Dendritic cell treated with granulocyte-macrophage colony-stimulating factor and Interleukin-4, amounts not matched to agents 40 ng/mL and 50 ng/mL, for 4 days (primary cell): Measurements from ENCODE around the gene HOXC12.

Experiments used
- H3K27ac Mint-ChIP-seq: one replicate; pipeline ENCODE4 v1.8.0; 2022; ENCODE audit warnings: mild to moderate bottlenecking, mixed read lengths
- H3K27me3 Mint-ChIP-seq: one replicate; pipeline ENCODE4 v1.8.0; 2022; ENCODE audit warnings: mild to moderate bottlenecking, mixed read lengths
- H3K36me3 Mint-ChIP-seq: one replicate; pipeline ENCODE4 v1.8.0; 2022; ENCODE audit warnings: low read depth, mixed read lengths
- H3K4me1 Mint-ChIP-seq: one replicate; pipeline ENCODE4 v1.8.0; 2022; ENCODE audit warnings: low read depth, mixed read lengths
- H3K4me3 Mint-ChIP-seq: one replicate; pipeline ENCODE4 v1.8.0; 2022; ENCODE audit warnings: mild to moderate bottlenecking, moderate library complexity, mixed read lengths
- H3K9me3 Mint-ChIP-seq: one replicate; pipeline ENCODE4 v1.8.0; 2022; ENCODE audit warnings: mixed read lengths
- intact Hi-C: fragments of 100-400 bp; cut with micrococcal nuclease; formaldehyde crosslinking; loops from one replicate; pipeline ENCODE4 v1.15.0; 2022

The HOXC12 gene

DNA sequence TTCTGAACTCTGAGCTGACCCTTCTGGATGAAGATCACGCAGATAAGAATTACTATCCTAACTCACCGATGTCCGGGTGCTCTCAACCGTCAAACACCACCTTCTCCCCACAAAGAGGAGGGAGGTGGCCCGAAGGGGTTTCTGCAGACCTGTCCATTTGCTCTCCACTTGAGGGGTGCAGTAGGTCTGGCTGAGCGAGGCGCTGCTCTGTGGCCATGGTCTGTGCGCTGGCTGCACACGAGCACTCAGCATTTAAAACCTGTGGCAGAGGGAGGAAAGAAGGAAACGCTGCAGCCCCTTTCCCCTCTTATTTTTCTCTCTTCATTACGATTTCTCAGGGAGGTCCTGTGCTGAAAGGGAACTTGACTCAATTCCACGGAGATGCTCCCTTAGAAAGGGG, 17.6 kb upstream of the HOXC12 start:
- Mint-ChIP-seq H3K27ac (no peak overlapping the region), H3K27me3 (peaks cover 96% of the 10 kb centered on the region), H3K36me3 (no peaks in the 10 kb centered on the region), H3K4me3 (no peak overlapping the region), H3K9me3 (no peaks in the 10 kb centered on the region), H3K4me1 (no peaks in the 10 kb centered on the region)
- intact Hi-C loops = no loop called here

DNA sequence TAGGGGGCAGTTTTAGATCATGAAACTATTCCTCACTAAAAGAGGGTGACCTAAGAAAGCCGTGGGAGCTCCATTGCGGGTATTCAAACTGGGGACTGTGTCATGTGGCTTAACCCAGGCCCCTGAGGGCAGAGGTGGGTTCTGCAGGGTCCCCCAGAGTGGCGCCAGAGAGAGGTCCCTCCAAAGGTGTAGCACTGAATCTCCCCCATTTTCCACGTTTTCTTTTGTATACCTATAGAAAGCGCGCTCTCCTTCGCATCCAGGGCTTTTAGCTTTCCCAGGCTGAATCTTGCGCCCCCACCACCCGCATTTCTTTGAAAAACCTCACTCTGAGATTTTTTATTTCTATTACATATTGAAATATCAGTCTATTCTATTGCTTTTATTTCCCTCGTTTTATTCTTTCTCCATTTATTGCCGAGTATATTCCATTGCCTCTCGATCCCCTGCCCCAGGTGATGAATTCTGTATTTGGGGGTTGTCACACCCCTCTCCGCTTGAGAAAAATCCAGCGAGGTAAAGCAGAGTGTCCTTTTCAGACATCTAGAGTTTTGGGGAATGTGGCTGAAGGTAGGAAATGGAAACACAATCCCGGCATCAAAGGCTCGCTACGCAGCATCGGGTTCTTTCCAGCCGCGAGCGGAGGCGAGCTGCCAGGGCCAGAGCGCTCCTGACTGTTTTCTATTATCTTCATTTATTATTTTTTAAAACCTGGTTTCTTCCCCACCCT, 16.9 kb upstream of the HOXC12 start:
- Mint-ChIP-seq H3K4me1 (no peaks in the 10 kb centered on the region), H3K9me3 (no peaks in the 10 kb centered on the region), H3K4me3 (no peak overlapping the region), H3K36me3 (no peaks in the 10 kb centered on the region), H3K27me3 (peaks cover 96% of the 10 kb centered on the region), H3K27ac (no peak overlapping the region)
- intact Hi-C loops = no loop called here

DNA sequence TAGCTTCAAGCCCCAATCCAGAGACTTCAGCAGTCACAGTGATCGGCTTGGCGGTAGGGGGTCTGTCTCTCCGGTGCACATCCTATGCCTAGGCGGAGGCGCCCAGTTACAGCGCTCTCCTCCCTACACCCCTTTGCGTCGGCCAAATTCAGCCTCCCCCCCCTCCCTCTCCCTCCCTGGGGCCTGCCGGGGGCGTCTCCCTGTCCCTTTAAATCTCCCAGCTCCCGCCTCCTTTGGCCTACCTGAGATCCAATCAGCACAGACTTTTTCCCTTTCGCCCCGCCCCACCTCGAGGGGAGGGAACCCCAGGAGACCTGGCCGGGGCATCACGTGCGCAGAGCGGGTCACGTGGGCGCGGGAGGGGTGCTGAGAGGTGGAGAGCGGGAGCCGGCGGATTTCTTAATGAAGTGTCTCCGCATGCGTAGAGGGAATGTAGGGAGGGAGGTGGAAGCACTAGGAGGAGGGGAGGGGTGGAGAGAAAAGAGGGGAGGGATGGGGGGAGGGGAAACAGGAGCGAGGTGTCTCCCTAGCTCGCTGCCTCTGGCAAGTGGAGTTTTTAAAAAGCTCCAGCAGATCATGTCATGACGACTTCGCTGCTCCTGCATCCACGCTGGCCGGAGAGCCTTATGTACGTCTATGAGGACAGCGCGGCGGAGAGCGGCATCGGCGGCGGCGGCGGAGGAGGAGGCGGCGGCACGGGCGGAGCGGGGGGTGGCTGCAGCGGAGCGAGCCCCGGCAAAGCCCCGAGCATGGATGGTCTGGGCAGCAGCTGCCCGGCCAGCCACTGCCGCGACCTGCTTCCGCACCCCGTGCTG, 16.2 kb upstream of the HOXC12 start, which contains the start of gene HOXC13:
Gene HOXC13 (plus strand): TSS at position 506 of the 815 bp plus-strand sequence. CDS start 76 bp downstream, at position 582.
- Mint-ChIP-seq H3K27ac (no peak within 1 kb of the TSS), H3K27me3 (peaks cover 94% of the 10 kb centered on the region), H3K4me3 (no peak within 1 kb of the TSS), H3K4me1 (no peaks in the 10 kb centered on the region), H3K36me3 (no peaks in the 10 kb centered on the region), H3K9me3 (no peaks in the 10 kb centered on the region)
- intact Hi-C loops = no loop called here

GRCh38 chr12:53939141-53940108, 15.3 kb upstream of the HOXC12 start:
- Mint-ChIP-seq H3K4me1 (no peaks in the 10 kb centered on the region), H3K4me3 (no peak overlapping the region), H3K36me3 (no peaks in the 10 kb centered on the region), H3K9me3 (no peaks in the 10 kb centered on the region), H3K27me3 (peaks cover 94% of the 10 kb centered on the region), H3K27ac (no peak overlapping the region)
- intact Hi-C loops = no loop called here

DNA sequence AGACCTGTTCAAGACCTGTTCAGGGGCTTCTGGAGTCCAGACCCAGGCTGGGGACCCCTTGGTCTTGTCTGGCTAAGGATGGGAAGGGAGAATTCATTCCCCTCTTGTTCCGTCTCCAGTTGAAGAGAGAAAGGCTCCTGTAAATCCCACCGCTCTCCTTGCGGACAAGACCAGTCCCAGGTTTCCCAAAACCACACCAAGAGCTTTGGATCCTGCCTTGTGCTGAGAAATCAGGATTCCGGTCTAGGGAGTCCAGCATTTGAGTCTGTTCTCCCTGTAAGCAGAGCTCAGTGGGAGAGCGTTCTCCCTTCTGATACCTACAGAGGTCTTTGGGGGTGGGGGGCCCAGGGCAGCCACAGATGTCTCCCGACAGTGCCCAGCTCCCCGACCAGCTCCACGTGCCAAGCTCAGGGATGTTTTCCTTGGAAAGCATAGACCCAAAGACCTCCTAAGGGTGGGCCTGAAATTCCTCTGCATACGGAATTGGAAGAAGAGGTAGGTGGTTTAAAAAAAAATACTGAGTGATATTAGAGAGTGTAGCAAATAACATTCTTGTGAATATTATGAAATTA, 14.2 kb upstream of the HOXC12 start:
- no peak overlapping the region for H3K27ac Mint-ChIP-seq
- peaks cover 94% of the 10 kb centered on the region for H3K27me3 Mint-ChIP-seq
- intact Hi-C loops = no loop called here
- H3K36me3 Mint-ChIP-seq = no peaks in the 10 kb centered on the region
- H3K9me3 Mint-ChIP-seq = no peaks in the 10 kb centered on the region
- no peak overlapping the region for H3K4me3 Mint-ChIP-seq
- H3K4me1 Mint-ChIP-seq = no peaks in the 10 kb centered on the region

DNA sequence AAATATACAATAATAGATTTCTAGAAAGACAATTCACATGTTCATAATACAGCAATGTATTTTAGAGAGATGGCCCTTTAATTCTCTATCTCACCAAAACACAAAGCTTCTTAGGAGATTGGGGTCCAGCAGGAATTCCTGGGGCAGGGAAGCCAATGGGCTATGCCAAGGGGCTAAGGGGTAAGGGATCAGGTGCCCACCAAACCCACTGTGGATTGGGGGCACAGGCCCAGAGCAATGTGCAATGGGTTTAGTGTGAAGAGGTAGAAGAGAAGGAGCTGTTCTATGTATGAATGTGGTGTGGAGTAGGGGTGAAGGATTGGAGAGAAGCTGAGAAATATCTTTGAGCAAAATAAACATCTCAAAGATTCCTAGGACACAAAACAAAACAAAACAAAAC, 13.5 kb upstream of the HOXC12 start:
- H3K36me3 Mint-ChIP-seq = no peaks in the 10 kb centered on the region
- H3K9me3 Mint-ChIP-seq = no peaks in the 10 kb centered on the region
- intact Hi-C loops = no loop called here
- no peak overlapping the region for H3K27ac Mint-ChIP-seq
- H3K4me1 Mint-ChIP-seq = no peaks in the 10 kb centered on the region
- peaks cover 94% of the 10 kb centered on the region for H3K27me3 Mint-ChIP-seq
- H3K4me3 Mint-ChIP-seq = no peak overlapping the region

GRCh38 chr12:53941750-53942149, 13.0 kb upstream of the HOXC12 start:
- Mint-ChIP-seq H3K4me3 (no peak overlapping the region), H3K9me3 (no peaks in the 10 kb centered on the region), H3K4me1 (no peaks in the 10 kb centered on the region), H3K36me3 (no peaks in the 10 kb centered on the region), H3K27me3 (peaks cover 94% of the 10 kb centered on the region), H3K27ac (no peak overlapping the region)
- intact Hi-C loops = no loop called here

- no peak overlapping the region for H3K4me3 Mint-ChIP-seq
- intact Hi-C loops = no loop called here
Measured at GRCh38 chr12:53942467-53942997, 12.2 kb upstream of the HOXC12 start.

DNA sequence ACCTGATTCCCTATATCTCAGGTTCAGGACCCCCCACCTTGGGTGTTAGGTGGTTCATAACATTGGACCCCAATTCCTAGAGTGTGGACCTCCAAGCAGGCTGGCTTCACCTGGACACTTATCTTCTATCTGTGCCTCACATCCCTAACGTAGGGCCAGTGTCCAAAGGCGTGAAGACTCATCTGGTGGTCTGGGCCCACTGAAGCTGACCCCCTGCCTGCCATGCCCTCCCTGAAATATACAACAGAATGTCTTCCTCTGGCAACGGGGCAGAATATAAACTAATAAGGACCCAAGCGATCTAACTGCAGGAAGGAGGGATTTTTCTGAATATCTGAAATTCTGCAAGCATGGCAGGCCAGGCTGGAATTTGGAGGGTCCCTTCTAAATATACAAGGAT, 10.5 kb upstream of the HOXC12 start:
- Mint-ChIP-seq H3K9me3 (no peaks in the 10 kb centered on the region), H3K4me3 (no peak overlapping the region), H3K4me1 (no peaks in the 10 kb centered on the region), H3K27ac (no peak overlapping the region), H3K36me3 (no peaks in the 10 kb centered on the region), H3K27me3 (peaks cover 94% of the 10 kb centered on the region)
- intact Hi-C loops = no loop called here

More at GRCh38 chr12:53942467-53942997, 12.2 kb upstream of the HOXC12 start:
- H3K36me3 Mint-ChIP-seq = no peaks in the 10 kb centered on the region
- no peaks in the 10 kb centered on the region for H3K9me3 Mint-ChIP-seq
- H3K4me1 Mint-ChIP-seq = no peaks in the 10 kb centered on the region
- H3K27ac Mint-ChIP-seq = no peak overlapping the region
- H3K27me3 Mint-ChIP-seq = peaks cover 92% of the 10 kb centered on the region

DNA sequence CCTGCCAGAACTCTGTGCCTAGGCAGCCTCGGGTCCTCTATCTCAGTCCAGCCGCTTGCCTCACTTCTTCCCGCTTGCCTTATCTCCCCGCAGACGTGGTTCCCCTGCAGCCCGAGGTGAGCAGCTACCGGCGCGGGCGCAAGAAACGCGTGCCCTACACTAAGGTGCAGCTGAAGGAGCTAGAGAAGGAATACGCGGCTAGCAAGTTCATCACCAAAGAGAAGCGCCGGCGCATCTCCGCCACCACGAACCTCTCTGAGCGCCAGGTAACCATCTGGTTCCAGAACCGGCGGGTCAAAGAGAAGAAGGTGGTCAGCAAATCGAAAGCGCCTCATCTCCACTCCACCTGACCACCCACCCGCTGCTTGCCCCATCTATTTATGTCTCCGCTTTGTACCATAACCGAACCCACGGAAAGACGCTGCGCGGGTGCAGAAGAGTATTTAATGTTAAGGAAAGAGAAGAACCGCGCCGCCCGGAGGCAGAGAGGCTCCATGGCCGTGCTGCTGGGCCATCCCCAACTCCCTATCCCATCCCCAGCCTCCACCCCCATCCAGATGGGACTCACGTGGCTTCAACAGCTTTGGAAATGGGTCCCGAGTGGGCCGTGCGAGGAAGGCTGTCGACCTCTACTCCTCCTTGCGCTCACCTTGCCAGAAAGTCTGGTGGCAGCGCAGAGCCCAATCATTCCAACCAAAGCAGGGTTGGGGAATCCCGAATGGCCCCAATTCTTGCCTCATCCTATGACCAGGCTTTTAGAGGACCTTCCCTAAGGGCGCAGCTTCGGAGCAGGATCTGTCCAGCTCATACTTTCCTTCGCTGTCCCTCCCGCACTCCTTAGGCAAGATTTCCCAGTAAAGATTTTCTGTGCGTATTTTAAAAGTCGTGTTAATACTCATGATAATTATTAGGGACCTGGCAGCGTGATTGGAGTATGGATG, 9.5 kb upstream of the HOXC12 start:
- no peaks in the 10 kb centered on the region for H3K36me3 Mint-ChIP-seq
- intact Hi-C loops = no loop called here
- H3K4me1 Mint-ChIP-seq = peaks cover 4% of the 10 kb centered on the region
- no peak overlapping the region for H3K4me3 Mint-ChIP-seq
- H3K9me3 Mint-ChIP-seq = no peaks in the 10 kb centered on the region
- peaks cover 94% of the 10 kb centered on the region for H3K27me3 Mint-ChIP-seq
- no peak overlapping the region for H3K27ac Mint-ChIP-seq

DNA sequence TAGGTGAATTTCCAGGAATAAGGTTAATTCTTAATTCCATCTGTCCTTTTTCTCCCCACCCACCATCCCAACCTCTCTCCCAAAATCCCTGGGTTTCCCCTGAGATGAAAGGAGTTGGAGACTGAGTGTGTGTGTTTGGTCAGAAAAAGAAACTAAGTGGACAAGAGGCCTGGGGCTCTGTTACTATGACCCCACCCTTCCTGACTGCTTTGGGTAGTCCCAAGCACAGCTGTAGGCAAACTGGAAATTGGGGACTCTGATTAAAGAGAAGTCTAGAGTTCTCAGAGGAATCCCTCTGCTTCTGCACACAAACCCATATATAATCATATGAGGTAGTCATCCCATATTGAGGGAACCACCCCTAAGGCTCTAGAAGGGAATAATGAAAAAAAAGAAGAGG, 7.0 kb upstream of the HOXC12 start:
- Mint-ChIP-seq H3K9me3 (no peaks in the 10 kb centered on the region), H3K27ac (no peak overlapping the region), H3K4me3 (no peak overlapping the region), H3K36me3 (no peaks in the 10 kb centered on the region), H3K4me1 (peaks cover 10% of the 10 kb centered on the region), H3K27me3 (peaks cover 96% of the 10 kb centered on the region)
- intact Hi-C loops = no loop called here

GRCh38 chr12:53948650-53949593, 5.8 kb upstream of the HOXC12 start:
- Mint-ChIP-seq H3K4me3 (no peak overlapping the region), H3K36me3 (no peaks in the 10 kb centered on the region), H3K9me3 (no peaks in the 10 kb centered on the region), H3K27ac (no peak overlapping the region), H3K4me1 (peaks cover 10% of the 10 kb centered on the region), H3K27me3 (peaks cover 98% of the 10 kb centered on the region)
- intact Hi-C loops = no loop called here
